Pancreas (tissue), 10 donors: Measurements from ENCODE around the gene ARHGAP22. TPM values are rescaled to one million over a fixed set of nuclear protein-coding genes. Genes with fewer than 3 reads are reported as not detected.

ENCODE experiments used
- ATAC-seq, 4 donors: fragments of 200-7000 bp; cut with Tn5 transposase; one replicate each; pipeline versions ENCODE4 v1.8.0 to v1.9.1; 2020; ENCODE audit warnings: mild to moderate bottlenecking in 4 of 4, moderate library complexity in 4 of 4
- DNase-seq, 6 donors: peaks; one replicate each; pipeline ENCODE4 v3.0.0-alpha.2; 2020
- FAIRE-seq: peaks from 2 replicates; lab custom pipeline; 2012; peaks lifted over from hg19 to GRCh38; lab: Jason Lieb, UNC
- H3K27ac ChIP-seq, 4 donors: fragments of 200-600 bp; sonication (generic); 1 replicate in 3 of 4; 2 replicates in 1 of 4; pipeline versions ENCODE4 v1.5.0 to v1.8.0; 2020
- H3K27me3 ChIP-seq, 4 donors: fragments of 200-600 bp; one replicate each; pipeline ENCODE4 v1.8.0; 2021
- H3K36me3 ChIP-seq, 3 donors: fragments of 200-600 bp; sonication (generic) in 1 of 3; one replicate each; pipeline versions ENCODE4 v1.5.0 to v1.8.0; 2020 to 2021
- H3K4me1 ChIP-seq, 3 donors: fragments of 200-600 bp; one replicate each; pipeline ENCODE4 v1.8.0; 2021
- H3K4me3 ChIP-seq, 4 donors: fragments of 200-600 bp; sonication (generic) in 2 of 4; one replicate each; pipeline versions ENCODE4 v1.5.0 to v1.8.0; 2020 to 2021
- H3K9me3 ChIP-seq, 4 donors: fragments of 200-600 bp; one replicate each; pipeline ENCODE4 v1.8.0; 2021
- CTCF ChIP-seq, 4 donors: fragments of 200-600 bp; sonication (generic) in 3 of 4; IDR thresholded peaks; one replicate each; pipeline versions ENCODE4 v1.5.0 to v1.8.0; 2021; ENCODE audit warnings: antibody characterized with exemption in 4 of 4
- WGBS, 2 donors: extraction: QIAGEN DNeasy Blood & Tissue Kit; methylation state at CpG; one replicate each; pipeline ENCODE4 v1.1.7; 2013; 5-methylcytosine and 5-hydroxymethylcytosine counted together
- intact Hi-C, 3 donors: fragments of 100-400 bp; cut with DNase I; formaldehyde crosslinking; loops; one replicate each; pipeline versions ENCODE4 v1.11.1 to v1.14.2; 2022
- polyA plus RNA-seq, 2 donors: library from polyadenylated mRNA; stranded (reverse); fragments of 200-250 nt; gene quantifications; one replicate each; pipeline ENCODE4 v1.2.3, GENCODE V29; 2013
- total RNA-seq, 6 donors: library from RNA; stranded (reverse); fragmentation: NEBNext Ultra II Directional in 4 of 6; extraction: Animal tissue kit (Norgen Biotek cat#: 25700) in 4 of 6; gene quantifications; one replicate each; pipeline versions ENCODE4 v1.2.1 to v1.2.4, GENCODE V29; 2021 to 2023
- donor health status: healthy with polysubstance abuse.
- donor health status: DM: no; HTN: no; CAD: no; lungs with moderate emphysema.
- donor health status: DM: no; HTN: no; CAD: no.
- donor health status: control.
- donor health status: control.
- donor health status: Bipolar disorder and iron deficiency.
- donor health status: DM: yes; HTN: yes; CAD: no.
- donor health status: DM: no; HTN: no; CAD: no.
- donor health status: DM: no; HTN: no; CAD: no.
- donor health status: DM: yes; HTN: yes; CAD: no.

Gene ARHGAP22
- total and polyA plus RNA-seq, 8 donors: 1.1 to 6.0 (median 1.9) TPM

- no peak for DNase-seq
- H3K27ac ChIP-seq: no peak overlapping the region
- 20 to 22% methylated on average over 42 of the region's 42 CpGs for WGBS, 2 donors
- no peaks in the 10 kb centered on the region for H3K9me3 ChIP-seq
- H3K4me1 ChIP-seq: peaks cover 0 to 3% (median 0%) of the 10 kb centered on the region in 3 donors
- peaks cover 0 to 8% (median 2%) of the 10 kb centered on the region in 4 donors for H3K27me3 ChIP-seq
- TF ChIP-seq CTCF (IDR thresholded peaks at IDR 0.05): no peak
- no peaks in the 10 kb centered on the region for H3K36me3 ChIP-seq
- peak in 2 of 4 donors; percentile 10 to 12 for ATAC-seq
- intact Hi-C loops: loop anchor here in 1 of 3 donors (10.0 kb wide), 1 partner anchor 50 kb away; no protein-coding TSS in a partner anchor
- H3K4me3 ChIP-seq: peak overlapping the region in 3 of 4 donors; percentile 16 to 41 (median 21)
- no peak for FAIRE-seq
These were observed 558 bp downstream of the ARHGAP22 start for GRCh38 chr10:48604039-48604990.

- DNase-seq (no peak), ATAC-seq (no peak), FAIRE-seq (no peak)
- Histone ChIP-seq H3K4me1 (peaks cover 0 to 3% (median 0%) of the 10 kb centered on the region in 3 donors), H3K4me3 (no peak overlapping the region), H3K27me3 (peaks cover 0 to 8% (median 2%) of the 10 kb centered on the region in 4 donors), H3K9me3 (no peaks in the 10 kb centered on the region), H3K27ac (no peak overlapping the region), H3K36me3 (no peaks in the 10 kb centered on the region)
- intact Hi-C loops: loop anchor here in 1 of 3 donors (10.0 kb wide), 1 partner anchor 51 kb away; no protein-coding TSS in a partner anchor
- no peak for TF ChIP-seq CTCF (IDR thresholded peaks at IDR 0.05)
- WGBS, 2 donors: 75 to 80% methylated on average over 4 of the region's 4 CpGs
These were observed 1.3 kb downstream of the ARHGAP22 start for GRCh38 chr10:48603421-48604038.

- 83% methylated on average over 8 of the region's 8 CpGs for WGBS, 2 donors
These were observed 2.3 kb downstream of the ARHGAP22 start for GRCh38 chr10:48602401-48603135.

More at GRCh38 chr10:48602401-48603135, 2.3 kb downstream of the ARHGAP22 start:
- no peak for ATAC-seq
- peaks cover 0 to 3% (median 0%) of the 10 kb centered on the region in 3 donors for H3K4me1 ChIP-seq
- TF ChIP-seq CTCF (IDR thresholded peaks at IDR 0.05): no peak
- H3K27ac ChIP-seq: no peak overlapping the region
- H3K36me3 ChIP-seq: no peaks in the 10 kb centered on the region
- no peaks in the 10 kb centered on the region for H3K9me3 ChIP-seq
- FAIRE-seq: no peak
- peaks cover 0 to 8% (median 2%) of the 10 kb centered on the region in 4 donors for H3K27me3 ChIP-seq
- DNase-seq: no peak
- intact Hi-C loops: loop anchor here in 1 of 3 donors (10.0 kb wide), 1 partner anchor 52 kb away; no protein-coding TSS in a partner anchor
- no peak overlapping the region for H3K4me3 ChIP-seq
